Activated T-cell treated with anti-CD3 and anti-CD28 coated beads, Interleukin-2, amount 50 U/mL, for 24 hours (primary cell): Measurements from ENCODE around the gene SLC38A3.
A peak's percentile ranks its signal among the peaks of the same experiment; 100 is the strongest.
"Not testable (repeated sequence)": the region's sequence is repeated elsewhere in the genome, so short reads cannot be mapped to it uniquely, and the experiment has no call there.

ENCODE experiments used
- DNase-seq: peaks from one replicate; pipeline ENCODE4 v3.0.0-alpha.2; 2020
- H3K27ac Mint-ChIP-seq: 2 replicates; pipeline ENCODE4 v1.8.0; 2020; ENCODE audit warnings: mild to moderate bottlenecking, mixed read lengths
- H3K27me3 Mint-ChIP-seq: 2 replicates; pipeline ENCODE4 v1.8.0; 2020; ENCODE audit warnings: mixed read lengths
- H3K36me3 Mint-ChIP-seq: 2 replicates; pipeline ENCODE4 v1.8.0; 2020; ENCODE audit warnings: low read depth, mixed read lengths
- H3K4me1 Mint-ChIP-seq: 2 replicates; pipeline ENCODE4 v1.8.0; 2020; ENCODE audit warnings: low read depth, mixed read lengths
- H3K4me3 Mint-ChIP-seq: 2 replicates; pipeline ENCODE4 v1.8.0; 2020; ENCODE audit warnings: mild to moderate bottlenecking, moderate library complexity, mixed read lengths
- H3K9me3 Mint-ChIP-seq: 2 replicates; pipeline ENCODE4 v1.8.0; 2020; ENCODE audit warnings: mixed read lengths

SLC38A3 gene

DNA sequence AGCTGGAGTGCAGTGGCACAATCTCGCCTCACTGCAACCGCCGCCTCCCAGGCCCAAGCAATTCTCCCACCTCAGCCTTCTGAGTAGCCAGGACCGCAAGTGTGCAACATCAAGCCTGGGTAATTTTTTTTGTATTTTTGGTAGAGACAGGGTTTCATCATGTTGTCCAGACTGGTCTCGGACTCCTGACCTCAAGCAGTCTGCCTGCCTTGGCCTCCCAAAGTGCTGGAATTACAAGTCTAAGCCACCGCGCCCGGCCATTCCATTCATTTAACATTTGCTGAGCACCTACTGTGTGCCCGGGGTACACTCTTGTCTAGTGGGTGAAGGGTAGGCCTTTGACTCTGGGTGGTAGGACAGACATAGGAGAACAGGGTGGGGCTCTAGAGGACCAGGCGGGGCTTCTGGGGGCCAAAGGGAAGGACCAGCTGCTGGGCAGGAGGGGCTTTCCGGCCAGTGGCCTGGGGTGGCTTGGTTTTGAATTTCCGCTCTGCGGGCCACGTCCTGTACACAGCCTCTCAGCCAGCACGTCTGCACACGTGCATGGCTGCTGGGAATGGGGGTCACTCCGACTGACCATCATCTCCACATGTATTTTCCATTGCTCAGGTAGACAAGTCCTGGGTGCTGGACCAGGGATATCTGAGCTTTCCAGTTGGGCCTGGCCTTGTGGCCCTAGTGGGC, 2.4 kb downstream of the SLC38A3 start:
- H3K27me3 Mint-ChIP-seq, result peaks cover 45% of the 10 kb centered on the region

DNA sequence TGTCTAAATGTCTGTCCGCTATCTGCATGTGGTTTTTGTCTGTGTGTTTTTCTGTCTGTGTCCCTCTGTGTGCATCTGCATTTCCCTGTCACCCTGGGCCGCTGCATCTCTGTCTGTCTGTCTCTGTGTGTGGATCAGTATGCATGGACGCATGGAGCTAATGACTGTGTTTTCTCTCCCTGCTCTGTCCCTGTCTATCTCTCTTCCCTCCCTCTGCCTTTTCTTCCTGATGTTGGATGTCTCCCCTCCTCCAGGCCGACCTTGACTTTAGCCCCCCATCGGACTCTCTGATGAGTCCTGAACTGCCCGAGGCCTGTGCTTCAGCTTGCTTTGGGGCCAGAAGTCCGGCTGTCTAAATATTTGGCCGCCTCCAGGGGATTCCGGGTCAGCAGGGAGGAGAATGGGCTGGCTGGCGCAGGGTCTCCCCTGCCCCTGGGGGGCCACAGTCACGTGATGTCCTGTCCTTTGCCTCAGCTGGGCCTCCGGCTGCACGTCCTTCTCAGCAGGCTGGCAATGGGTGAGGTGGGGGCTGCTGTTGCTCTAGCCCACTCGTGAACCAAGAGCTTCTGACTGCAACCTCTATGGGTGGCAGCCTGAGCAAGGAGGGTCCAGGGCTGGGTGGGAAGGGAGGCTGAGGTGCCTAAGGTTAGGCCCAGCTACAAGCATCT, 3.7 kb downstream of the SLC38A3 start:
- peaks cover 31% of the 10 kb centered on the region for H3K27me3 Mint-ChIP-seq

More for the DNA sequence above, 2.4 kb downstream of the SLC38A3 start:
- Mint-ChIP-seq H3K9me3 (no peaks in the 10 kb centered on the region), H3K27ac (no peak overlapping the region), H3K4me1 (peaks cover 5% of the 10 kb centered on the region), H3K36me3 (no peaks in the 10 kb centered on the region), H3K4me3 (no peak overlapping the region)
- no peak for DNase-seq

DNA sequence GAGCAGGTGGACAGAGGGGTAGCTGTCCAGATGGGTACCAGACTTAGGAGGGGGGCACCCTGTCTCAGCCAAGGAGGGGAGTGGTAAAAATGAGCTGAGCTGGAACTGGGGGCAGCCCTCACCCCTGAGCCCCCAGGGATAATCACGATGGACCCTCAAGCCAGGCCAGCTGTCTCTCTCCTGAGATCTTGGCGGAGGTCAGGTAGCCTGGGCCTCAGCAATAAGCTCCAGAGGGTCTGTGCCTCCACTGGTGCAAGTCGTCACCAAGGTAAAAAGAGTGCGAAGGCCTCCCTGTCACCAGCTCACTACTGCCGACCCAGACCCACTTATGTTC, 5.1 kb downstream of the SLC38A3 start:
- no peak overlapping the region for H3K4me3 Mint-ChIP-seq
- no peak for DNase-seq
- H3K4me1 Mint-ChIP-seq, result peaks cover 5% of the 10 kb centered on the region
- no peaks in the 10 kb centered on the region for H3K9me3 Mint-ChIP-seq
- no peak overlapping the region for H3K27ac Mint-ChIP-seq
- H3K36me3 Mint-ChIP-seq, result no peaks in the 10 kb centered on the region
- peaks cover 20% of the 10 kb centered on the region for H3K27me3 Mint-ChIP-seq

More for the DNA sequence above, 3.7 kb downstream of the SLC38A3 start:
- no peaks in the 10 kb centered on the region for H3K36me3 Mint-ChIP-seq
- H3K9me3 Mint-ChIP-seq, result no peaks in the 10 kb centered on the region
- H3K4me1 Mint-ChIP-seq, result peaks cover 5% of the 10 kb centered on the region
- no peak overlapping the region for H3K27ac Mint-ChIP-seq
- no peak overlapping the region for H3K4me3 Mint-ChIP-seq
- no peak for DNase-seq

DNA sequence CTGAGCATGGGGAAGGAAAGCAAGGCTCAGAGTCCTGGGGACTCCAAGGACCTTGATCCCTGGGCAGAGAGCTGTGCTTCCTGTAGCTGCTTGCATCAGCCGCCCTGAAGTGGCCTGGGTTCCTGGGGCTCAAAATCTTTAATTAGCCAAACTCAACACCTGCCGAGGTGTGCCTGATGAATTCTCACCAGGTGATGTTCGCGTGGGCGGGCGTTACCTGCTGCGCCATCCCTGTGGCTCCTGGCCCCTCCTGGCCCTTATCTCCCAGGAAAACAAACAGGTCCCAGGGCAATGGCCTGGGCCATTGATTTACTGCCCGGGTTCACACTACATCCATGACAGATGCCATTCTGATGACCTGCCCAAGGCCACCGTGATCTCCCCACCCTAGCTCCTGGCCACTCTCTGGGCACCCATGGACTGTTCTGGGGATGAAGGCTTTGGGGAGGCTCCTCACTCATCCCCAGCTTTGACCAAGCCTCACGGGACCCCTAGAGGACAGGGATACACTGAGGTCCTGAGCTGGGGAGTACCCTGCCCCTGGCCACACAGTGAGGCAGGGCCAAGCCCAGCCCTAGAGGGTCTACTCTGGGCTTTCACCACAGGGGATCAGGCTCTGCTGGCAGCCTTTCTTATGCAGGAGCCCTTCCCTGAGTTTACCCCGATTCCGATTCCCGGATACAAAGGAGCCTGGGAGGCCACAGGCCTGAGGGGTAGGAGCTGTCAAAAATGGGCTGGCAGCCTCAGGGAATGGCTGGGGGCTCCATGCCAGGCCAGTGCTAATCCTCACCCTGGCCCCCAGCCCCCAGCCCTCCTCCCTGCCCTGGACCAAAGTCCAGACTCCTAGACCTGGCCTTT, 5.7 kb downstream of the SLC38A3 start:
- no peaks in the 10 kb centered on the region for H3K36me3 Mint-ChIP-seq
- peaks cover 5% of the 10 kb centered on the region for H3K4me1 Mint-ChIP-seq
- no peaks in the 10 kb centered on the region for H3K9me3 Mint-ChIP-seq
- H3K27ac Mint-ChIP-seq, result no peak overlapping the region
- DNase-seq, result no peak
- no peak overlapping the region for H3K4me3 Mint-ChIP-seq
- peaks cover 18% of the 10 kb centered on the region for H3K27me3 Mint-ChIP-seq

DNA sequence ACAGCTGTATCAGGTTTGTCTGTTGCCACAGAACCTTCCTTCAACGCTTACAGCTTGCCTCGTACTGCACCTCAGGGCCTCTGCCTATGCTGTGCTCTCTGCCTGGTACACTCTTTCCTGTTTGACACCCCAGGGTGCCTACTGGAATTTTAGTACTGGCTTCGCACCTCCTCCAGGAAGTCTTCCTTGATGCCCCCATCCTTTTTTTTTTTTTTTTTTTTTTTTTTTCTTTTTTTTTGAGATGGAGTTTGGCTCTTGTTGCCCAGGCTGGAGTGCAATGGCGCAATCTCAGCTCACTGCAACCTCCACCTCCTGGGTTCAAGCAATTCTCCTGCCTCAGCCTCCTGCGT, 6.3 kb downstream of the SLC38A3 start:
- not testable (repeated sequence) for DNase-seq, H3K27ac Mint-ChIP-seq, H3K36me3 Mint-ChIP-seq, H3K4me3 Mint-ChIP-seq, H3K9me3 Mint-ChIP-seq, H3K4me1 Mint-ChIP-seq
- peaks cover 14% of the 10 kb centered on the region for H3K27me3 Mint-ChIP-seq

DNA sequence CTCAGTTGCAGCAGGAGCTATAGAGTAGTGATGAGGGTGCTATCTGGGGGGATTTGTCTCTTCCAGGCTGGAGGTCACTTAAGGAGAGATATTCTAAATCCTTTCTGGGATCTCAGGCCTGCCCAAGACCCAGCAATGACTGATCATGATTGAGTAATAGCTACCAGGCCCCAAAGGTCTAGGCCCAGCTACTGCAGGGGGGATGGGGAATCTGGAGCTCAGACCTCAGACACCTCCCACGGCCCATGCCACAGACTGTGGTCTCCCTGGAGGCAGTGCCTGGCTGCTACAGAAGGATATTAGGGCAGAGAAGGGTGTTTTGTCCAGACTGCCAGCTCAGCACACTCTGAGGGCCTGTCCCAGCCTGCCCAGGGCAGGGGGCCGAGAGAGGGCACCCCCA, 6.9 kb downstream of the SLC38A3 start:
- Mint-ChIP-seq H3K9me3 (no peaks in the 10 kb centered on the region), H3K36me3 (no peaks in the 10 kb centered on the region), H3K27me3 (peaks cover 8% of the 10 kb centered on the region), H3K27ac (no peak overlapping the region), H3K4me1 (peaks cover 5% of the 10 kb centered on the region), H3K4me3 (no peak overlapping the region)
- peak; percentile 39 for DNase-seq

DNA sequence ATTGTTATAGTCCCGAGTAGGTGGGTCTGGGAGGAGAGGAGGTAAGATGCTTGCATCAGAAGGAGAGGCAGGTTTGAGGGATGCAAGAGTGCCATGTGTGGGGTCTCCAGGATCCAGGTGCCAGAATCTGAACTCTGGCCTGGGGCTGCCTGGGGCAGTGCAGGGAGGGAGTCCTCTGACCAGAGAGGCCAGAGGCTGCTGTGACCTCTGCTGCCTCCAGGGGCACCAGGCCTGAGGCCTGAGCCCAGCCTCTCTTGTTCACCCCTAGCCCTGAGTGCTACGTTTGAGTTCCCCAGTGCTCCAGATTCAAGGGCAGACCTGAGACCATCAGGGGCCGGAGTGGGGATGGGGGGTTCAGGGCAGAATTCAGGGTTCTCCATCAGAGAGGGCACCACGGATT, 7.4 kb downstream of the SLC38A3 start:
- Mint-ChIP-seq H3K4me3 (no peak overlapping the region), H3K36me3 (no peaks in the 10 kb centered on the region), H3K27me3 (peaks cover 4% of the 10 kb centered on the region), H3K27ac (no peak overlapping the region), H3K9me3 (no peaks in the 10 kb centered on the region), H3K4me1 (peaks cover 5% of the 10 kb centered on the region)
- no peak for DNase-seq

DNA sequence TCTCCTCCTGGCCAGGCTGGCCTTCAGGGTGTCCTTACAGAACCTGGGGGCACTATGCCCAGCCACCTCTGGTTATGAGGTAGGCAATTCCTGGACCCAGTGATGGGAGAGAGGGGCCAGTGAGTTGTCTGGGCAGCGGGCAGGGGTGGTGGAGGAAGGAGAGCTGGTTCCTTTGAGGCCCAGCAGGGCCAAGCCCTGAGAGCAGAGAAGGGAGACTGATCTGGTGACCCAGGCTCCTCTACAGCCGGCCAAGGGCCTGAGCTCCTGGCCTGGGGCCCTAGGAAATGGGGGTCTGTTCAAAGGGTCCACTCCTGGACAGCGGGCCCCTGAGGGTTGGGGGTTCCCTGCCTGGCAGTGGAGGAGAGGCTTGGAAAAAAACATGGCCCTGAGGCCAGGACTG, 7.9 kb downstream of the SLC38A3 start:
- H3K27me3 Mint-ChIP-seq, result no peaks in the 10 kb centered on the region
- H3K27ac Mint-ChIP-seq, result no peak overlapping the region
- no peak overlapping the region for H3K4me3 Mint-ChIP-seq
- peaks cover 5% of the 10 kb centered on the region for H3K4me1 Mint-ChIP-seq
- no peaks in the 10 kb centered on the region for H3K9me3 Mint-ChIP-seq
- DNase-seq, result no peak
- no peaks in the 10 kb centered on the region for H3K36me3 Mint-ChIP-seq

DNA sequence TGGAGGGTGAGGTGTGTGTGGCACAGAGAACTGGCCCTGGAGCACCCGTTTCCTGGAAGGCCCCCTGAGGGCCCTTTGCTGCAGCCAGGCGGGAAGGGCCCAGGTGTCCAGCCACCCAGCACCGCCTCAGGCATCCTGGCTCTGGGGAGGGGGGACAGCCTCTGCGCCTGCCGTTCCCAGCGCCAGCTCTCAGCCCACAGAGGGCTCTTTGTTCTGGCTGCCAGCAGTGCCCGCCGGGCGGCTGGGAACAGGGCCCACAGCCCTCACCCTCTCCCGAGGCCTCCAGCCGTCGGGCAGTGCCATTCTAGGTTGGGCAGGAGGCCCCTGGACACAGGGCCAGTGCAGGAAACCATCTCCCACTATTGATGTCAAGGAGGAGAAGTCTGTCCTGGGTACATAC, 8.3 kb downstream of the SLC38A3 start:
- no peak for DNase-seq
- no peak overlapping the region for H3K27ac Mint-ChIP-seq
- H3K36me3 Mint-ChIP-seq, result no peaks in the 10 kb centered on the region
- no peaks in the 10 kb centered on the region for H3K9me3 Mint-ChIP-seq
- no peaks in the 10 kb centered on the region for H3K27me3 Mint-ChIP-seq
- H3K4me1 Mint-ChIP-seq, result peaks cover 5% of the 10 kb centered on the region
- no peak overlapping the region for H3K4me3 Mint-ChIP-seq

DNA sequence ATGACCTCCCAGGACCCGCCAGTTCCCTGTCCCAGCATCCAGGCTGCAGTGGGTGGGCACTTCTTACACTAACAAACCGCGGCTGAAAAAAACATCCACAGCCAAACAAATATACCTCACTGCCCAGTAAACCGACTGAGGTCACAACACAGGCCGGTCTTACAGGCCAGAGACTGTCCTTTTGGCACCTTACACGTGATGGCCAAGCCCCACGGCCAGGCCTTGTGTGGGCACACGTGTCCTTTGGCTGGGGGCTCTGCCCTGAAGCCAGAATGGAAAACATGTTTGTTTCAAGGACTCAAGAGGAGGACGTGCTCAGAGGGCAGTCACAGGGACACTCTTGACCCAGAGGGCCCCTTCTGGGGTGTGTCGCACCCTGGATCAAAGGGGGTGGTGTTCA, 9.8 kb downstream of the SLC38A3 start:
- Mint-ChIP-seq H3K27me3 (no peaks in the 10 kb centered on the region), H3K9me3 (no peaks in the 10 kb centered on the region), H3K36me3 (no peaks in the 10 kb centered on the region), H3K27ac (no peak overlapping the region), H3K4me3 (no peak overlapping the region), H3K4me1 (peaks cover 5% of the 10 kb centered on the region)
- DNase-seq, result no peak

DNA sequence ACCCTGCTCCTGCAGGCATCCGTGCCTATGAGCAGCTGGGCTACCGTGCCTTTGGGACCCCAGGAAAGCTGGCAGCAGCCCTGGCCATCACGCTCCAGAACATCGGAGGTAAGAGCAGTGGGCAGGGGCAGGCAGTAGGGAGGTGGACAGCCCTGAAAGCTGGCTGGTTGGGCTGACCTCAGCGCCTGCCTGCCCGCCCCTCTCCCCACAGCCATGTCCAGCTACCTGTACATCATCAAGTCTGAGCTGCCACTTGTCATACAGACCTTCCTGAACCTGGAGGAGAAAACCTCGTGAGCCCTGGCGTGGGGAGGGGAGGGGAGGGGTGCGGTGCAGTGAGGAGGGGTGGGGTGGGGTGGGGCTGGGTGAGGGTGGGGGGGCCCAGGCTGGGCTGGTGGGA, 10.5 kb downstream of the SLC38A3 start:
- Mint-ChIP-seq H3K4me1 (peaks cover 5% of the 10 kb centered on the region), H3K9me3 (no peaks in the 10 kb centered on the region), H3K36me3 (no peaks in the 10 kb centered on the region), H3K27ac (no peak overlapping the region), H3K4me3 (no peak overlapping the region), H3K27me3 (no peaks in the 10 kb centered on the region)
- no peak for DNase-seq

DNA sequence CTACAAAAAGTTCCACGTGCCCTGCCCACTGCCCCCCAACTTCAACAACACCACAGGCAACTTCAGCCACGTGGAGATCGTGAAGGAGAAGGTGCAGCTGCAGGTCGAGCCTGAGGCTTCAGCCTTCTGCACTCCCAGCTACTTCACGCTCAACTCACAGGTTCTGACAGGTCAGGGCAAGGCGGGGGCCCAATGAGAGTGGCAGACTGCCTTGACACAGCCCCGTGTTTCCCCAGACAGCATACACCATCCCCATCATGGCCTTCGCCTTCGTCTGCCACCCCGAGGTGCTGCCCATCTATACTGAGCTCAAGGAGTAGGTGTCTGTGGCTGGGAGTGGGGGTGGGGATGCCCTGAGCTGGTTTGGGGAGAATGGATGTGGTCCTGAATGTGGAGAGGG, 12.6 kb downstream of the SLC38A3 start:
- no peaks in the 10 kb centered on the region for H3K9me3 Mint-ChIP-seq
- H3K27me3 Mint-ChIP-seq, result no peaks in the 10 kb centered on the region
- H3K4me1 Mint-ChIP-seq, result no peaks in the 10 kb centered on the region
- no peak overlapping the region for H3K27ac Mint-ChIP-seq
- no peaks in the 10 kb centered on the region for H3K36me3 Mint-ChIP-seq
- H3K4me3 Mint-ChIP-seq, result no peak overlapping the region
- DNase-seq, result no peak

DNA sequence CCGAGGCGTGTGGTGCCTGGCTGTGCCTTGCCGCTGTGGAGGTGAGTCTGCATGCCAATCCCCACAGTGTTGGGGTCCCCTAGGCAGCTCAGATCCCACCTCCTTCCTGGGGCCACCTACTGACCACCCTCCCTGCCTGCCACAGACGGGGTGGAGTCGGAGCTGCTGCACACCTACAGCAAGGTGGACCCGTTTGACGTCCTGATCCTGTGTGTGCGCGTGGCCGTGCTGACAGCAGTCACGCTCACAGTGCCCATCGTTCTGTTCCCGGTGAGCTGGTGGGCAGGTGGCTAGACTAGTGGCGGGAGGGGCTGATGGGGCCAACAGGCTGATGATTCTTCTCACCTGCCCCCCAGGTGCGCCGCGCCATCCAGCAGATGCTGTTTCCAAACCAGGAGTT, 13.4 kb downstream of the SLC38A3 start:
- no peaks in the 10 kb centered on the region for H3K27me3 Mint-ChIP-seq
- H3K4me1 Mint-ChIP-seq, result no peaks in the 10 kb centered on the region
- no peak overlapping the region for H3K27ac Mint-ChIP-seq
- no peaks in the 10 kb centered on the region for H3K36me3 Mint-ChIP-seq
- H3K4me3 Mint-ChIP-seq, result no peak overlapping the region
- no peaks in the 10 kb centered on the region for H3K9me3 Mint-ChIP-seq
- no peak for DNase-seq

DNA sequence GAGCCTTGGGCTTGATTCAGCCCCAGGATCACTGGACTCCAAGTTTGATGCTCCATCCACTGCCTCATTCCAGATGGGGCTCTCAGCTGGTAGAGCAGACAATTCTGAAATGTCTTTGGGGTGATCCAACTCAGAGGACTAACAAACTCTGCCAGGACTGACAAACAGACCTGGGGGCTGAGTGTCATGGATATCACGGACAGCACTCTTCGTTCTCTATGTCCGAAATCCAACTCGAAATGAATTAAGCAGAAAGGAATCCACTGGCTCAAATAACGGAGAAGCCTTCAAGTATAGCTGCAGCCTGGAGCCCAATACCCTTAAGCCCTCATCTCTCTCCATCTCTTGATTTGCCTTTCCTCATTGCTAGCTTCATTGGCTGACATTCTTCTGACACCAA, 14.2 kb downstream of the SLC38A3 start:
- Mint-ChIP-seq H3K9me3 (no peaks in the 10 kb centered on the region), H3K27ac (no peak overlapping the region), H3K4me1 (no peaks in the 10 kb centered on the region), H3K4me3 (no peak overlapping the region), H3K36me3 (no peaks in the 10 kb centered on the region), H3K27me3 (no peaks in the 10 kb centered on the region)
- no peak for DNase-seq

DNA sequence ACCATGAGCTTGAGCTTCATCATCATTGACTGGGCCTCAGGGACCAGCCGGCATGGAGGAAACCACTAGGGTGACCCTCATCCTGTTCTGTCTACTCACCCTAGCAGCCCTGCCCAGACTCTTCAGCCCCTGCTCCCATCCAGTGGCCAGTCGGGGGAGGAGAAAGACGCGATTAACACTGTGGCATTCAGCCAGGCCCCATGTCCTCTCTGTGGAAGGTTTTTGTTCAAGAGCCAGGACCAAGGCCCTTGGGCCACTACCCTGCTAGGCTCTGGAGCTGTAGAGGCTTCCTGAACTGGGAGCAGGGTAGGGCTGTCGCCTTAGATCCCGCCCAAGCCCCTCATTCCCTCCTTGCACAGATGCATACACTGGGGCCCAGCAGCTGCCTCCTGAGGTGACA, 15.0 kb downstream of the SLC38A3 start:
- H3K27ac Mint-ChIP-seq, result no peak overlapping the region
- H3K4me3 Mint-ChIP-seq, result no peak overlapping the region
- H3K9me3 Mint-ChIP-seq, result no peaks in the 10 kb centered on the region
- H3K4me1 Mint-ChIP-seq, result no peaks in the 10 kb centered on the region
- H3K27me3 Mint-ChIP-seq, result no peaks in the 10 kb centered on the region
- H3K36me3 Mint-ChIP-seq, result no peaks in the 10 kb centered on the region
- no peak for DNase-seq
